ENCODE results near the gene SIRT3. TPM values are rescaled to one million over a fixed set of nuclear protein-coding genes. Genes with fewer than 3 reads are reported as not detected.

SIRT3 gene
- total RNA-seq, 1 experiment from 2014 or later: 13.8 TPM

DNA sequence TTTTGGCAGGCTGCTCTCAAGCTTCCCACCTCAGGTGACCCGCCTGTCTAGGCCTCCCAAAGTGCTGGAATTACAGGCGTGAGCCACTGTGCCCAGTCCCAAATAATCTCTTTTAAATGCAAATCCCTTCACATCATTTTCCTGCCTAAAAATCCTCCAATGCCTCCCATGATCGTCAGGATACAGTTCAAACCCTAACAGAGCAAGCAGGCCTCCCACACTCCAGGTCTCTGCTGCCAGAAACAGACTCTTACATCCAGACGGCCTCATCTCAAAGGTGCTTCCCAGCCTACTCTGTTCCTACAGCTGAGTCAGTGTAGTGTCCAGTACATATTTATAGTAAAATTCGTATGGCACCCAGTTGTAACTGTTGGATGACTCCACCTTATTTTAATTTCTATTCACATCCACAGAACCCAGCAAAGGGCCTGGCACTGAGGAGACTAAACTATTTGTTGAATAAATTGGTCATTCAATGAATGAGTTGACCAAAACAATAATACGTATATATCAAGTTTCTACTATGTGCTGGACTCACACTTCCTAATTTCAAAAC lies 8.2 kb downstream of the SIRT3 start:
- Histone ChIP-seq H4K20me1 (ENCODE audit: low read length) (no peaks in the 10 kb centered on the region), H3K9me2 (replicated peaks; ENCODE audit: low read length) (no peaks in the 10 kb centered on the region), H3F3A (ENCODE audit: low read length, unreplicated experiment) (no peaks in the 10 kb centered on the region), H3K9me3 (ENCODE audit: low read length) (no peaks in the 10 kb centered on the region), H3K27me3 (ENCODE audit: low read length) (no peaks in the 10 kb centered on the region), H3K4me1 (ENCODE audit: insufficient read depth, low read length) (no peaks in the 10 kb centered on the region), H3K27ac (ENCODE audit: low read length) (no peak overlapping the region), H2AFZ (ENCODE audit: low read length) (no peak overlapping the region), H3K4me3 (ENCODE audit: low read length) (no peak overlapping the region), H3K4me2 (ENCODE audit: low read length) (no peak overlapping the region), H3K9ac (ENCODE audit: low read length) (no peak overlapping the region), H3K36me3 (ENCODE audit: low read depth, low read length) (no peaks in the 10 kb centered on the region), H3K79me2 (ENCODE audit: low read length) (no peaks in the 10 kb centered on the region)
- no peak for TF ChIP-seq EZH2 (IDR thresholded peaks at IDR 0.05; ENCODE audit: low read length, unreplicated experiment)
- TF ChIP-seq EZH2phosphoT487 (IDR thresholded peaks at IDR 0.05; ENCODE audit: borderline replicate concordance, low read length): no peak
- TF ChIP-seq, protein P1, sequence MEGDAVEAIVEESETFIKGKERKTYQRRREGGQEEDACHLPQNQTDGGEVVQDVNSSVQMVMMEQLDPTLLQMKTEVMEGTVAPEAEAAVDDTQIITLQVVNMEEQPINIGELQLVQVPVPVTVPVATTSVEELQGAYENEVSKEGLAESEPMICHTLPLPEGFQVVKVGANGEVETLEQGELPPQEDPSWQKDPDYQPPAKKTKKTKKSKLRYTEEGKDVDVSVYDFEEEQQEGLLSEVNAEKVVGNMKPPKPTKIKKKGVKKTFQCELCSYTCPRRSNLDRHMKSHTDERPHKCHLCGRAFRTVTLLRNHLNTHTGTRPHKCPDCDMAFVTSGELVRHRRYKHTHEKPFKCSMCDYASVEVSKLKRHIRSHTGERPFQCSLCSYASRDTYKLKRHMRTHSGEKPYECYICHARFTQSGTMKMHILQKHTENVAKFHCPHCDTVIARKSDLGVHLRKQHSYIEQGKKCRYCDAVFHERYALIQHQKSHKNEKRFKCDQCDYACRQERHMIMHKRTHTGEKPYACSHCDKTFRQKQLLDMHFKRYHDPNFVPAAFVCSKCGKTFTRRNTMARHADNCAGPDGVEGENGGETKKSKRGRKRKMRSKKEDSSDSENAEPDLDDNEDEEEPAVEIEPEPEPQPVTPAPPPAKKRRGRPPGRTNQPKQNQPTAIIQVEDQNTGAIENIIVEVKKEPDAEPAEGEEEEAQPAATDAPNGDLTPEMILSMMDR (conservative IDR thresholded peaks at IDR 0.05; ENCODE audit: low read depth, low read length): no peak
- ChIA-PET POLR2A (ENCODE audit: unreplicated experiment) (interaction anchor here (1.1 kb wide), 1 partner anchor 21 kb away, joined by 6 read pairs; the partner anchor contains the start of genes BET1L and RIC8A), CTCF (no interaction called here)
- BruUV-seq (replicated peaks): no TSS peak
- intact Hi-C loops (cut with micrococcal nuclease): no loop called here
- DNase-seq: no peak
- ATAC-seq: no peak

- Histone ChIP-seq H3F3A (ENCODE audit: low read length, unreplicated experiment) (no peaks in the 10 kb centered on the region), H3K4me2 (ENCODE audit: low read length) (no peak overlapping the region), H2AFZ (ENCODE audit: low read length) (no peak overlapping the region), H3K27me3 (ENCODE audit: low read length) (no peaks in the 10 kb centered on the region), H3K36me3 (ENCODE audit: low read depth, low read length) (no peaks in the 10 kb centered on the region), H3K4me1 (ENCODE audit: insufficient read depth, low read length) (no peaks in the 10 kb centered on the region), H3K9ac (ENCODE audit: low read length) (no peak overlapping the region), H3K9me3 (ENCODE audit: low read length) (no peaks in the 10 kb centered on the region), H3K4me3 (ENCODE audit: low read length) (no peak overlapping the region), H3K9me2 (replicated peaks; ENCODE audit: low read length) (no peaks in the 10 kb centered on the region), H3K79me2 (ENCODE audit: low read length) (no peaks in the 10 kb centered on the region), H3K27ac (ENCODE audit: low read length) (no peak overlapping the region), H4K20me1 (ENCODE audit: low read length) (no peaks in the 10 kb centered on the region)
- intact Hi-C loops (cut with micrococcal nuclease): no loop called here
- no peak for DNase-seq
- no peak for ATAC-seq
- BruUV-seq (replicated peaks): no TSS peak
- TF ChIP-seq EZH2 (IDR thresholded peaks at IDR 0.05; ENCODE audit: low read length, unreplicated experiment): no peak
- TF ChIP-seq, protein P1 (conservative IDR thresholded peaks at IDR 0.05; ENCODE audit: low read depth, low read length): no peak
- TF ChIP-seq EZH2phosphoT487 (IDR thresholded peaks at IDR 0.05; ENCODE audit: borderline replicate concordance, low read length): no peak
- ChIA-PET CTCF (no interaction called here), POLR2A (ENCODE audit: unreplicated experiment) (no interaction called here)
Observed at GRCh38 chr11:225734-226453, 10.2 kb downstream of the SIRT3 start.

DNA sequence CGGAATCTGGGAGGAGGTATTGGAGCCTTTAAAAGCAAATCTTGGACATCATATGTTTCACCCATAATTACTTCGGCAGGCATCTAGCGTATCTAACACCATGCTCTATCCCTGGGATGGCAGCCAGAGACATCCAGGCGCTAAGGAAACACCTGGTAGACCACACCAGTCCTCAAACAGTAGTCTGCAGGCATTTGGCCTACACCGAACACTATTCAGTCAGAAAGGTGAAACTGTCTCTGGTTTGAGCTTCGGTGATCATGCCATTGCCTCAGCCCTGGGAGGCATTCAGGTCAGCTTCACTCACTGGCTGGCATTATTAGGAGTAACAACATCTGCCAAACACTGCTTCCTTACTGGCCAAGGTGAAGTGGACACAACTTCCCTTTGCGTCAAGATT lies 11.7 kb downstream of the SIRT3 start:
- no peak overlapping the region for H3K27ac ChIP-seq (ENCODE audit: low read length)
- H3K36me3 ChIP-seq (ENCODE audit: low read depth, low read length): no peaks in the 10 kb centered on the region
- no peak overlapping the region for H3K4me2 ChIP-seq (ENCODE audit: low read length)
- H3K79me2 ChIP-seq (ENCODE audit: low read length): no peaks in the 10 kb centered on the region
- no peak overlapping the region for H3K9ac ChIP-seq (ENCODE audit: low read length)
- no peak overlapping the region for H2AFZ ChIP-seq (ENCODE audit: low read length)
- ATAC-seq: no peak
- TF ChIP-seq EZH2phosphoT487 (IDR thresholded peaks at IDR 0.05; ENCODE audit: borderline replicate concordance, low read length) (no peak), EZH2 (IDR thresholded peaks at IDR 0.05; ENCODE audit: low read length, unreplicated experiment) (no peak)
- TF ChIP-seq, protein P1 (conservative IDR thresholded peaks at IDR 0.05; ENCODE audit: low read depth, low read length): no peak
- H3K9me2 ChIP-seq (replicated peaks; ENCODE audit: low read length): no peaks in the 10 kb centered on the region
- no peaks in the 10 kb centered on the region for H4K20me1 ChIP-seq (ENCODE audit: low read length)
- BruUV-seq (replicated peaks): no TSS peak
- DNase-seq: no peak
- H3K4me1 ChIP-seq (ENCODE audit: insufficient read depth, low read length): no peaks in the 10 kb centered on the region
- no peak overlapping the region for H3K4me3 ChIP-seq (ENCODE audit: low read length)
- intact Hi-C loops (cut with micrococcal nuclease): no loop called here
- POLR2A ChIA-PET (ENCODE audit: unreplicated experiment): no interaction called here
- no peaks in the 10 kb centered on the region for H3K9me3 ChIP-seq (ENCODE audit: low read length)
- CTCF ChIA-PET: no interaction called here
- H3K27me3 ChIP-seq (ENCODE audit: low read length): no peaks in the 10 kb centered on the region
- H3F3A ChIP-seq (ENCODE audit: low read length, unreplicated experiment): no peaks in the 10 kb centered on the region

Measured in PC-3 (cell line).